GM21447 (cell line): Measurements from ENCODE around the gene B3GAT2.

Experiments used
- ATAC-seq: cut with Tn5 transposase; IDR thresholded peaks from one replicate; pipeline ENCODE4 v1.9.1; 2021; ENCODE audit not compliant: unreplicated experiment

Gene B3GAT2

DNA sequence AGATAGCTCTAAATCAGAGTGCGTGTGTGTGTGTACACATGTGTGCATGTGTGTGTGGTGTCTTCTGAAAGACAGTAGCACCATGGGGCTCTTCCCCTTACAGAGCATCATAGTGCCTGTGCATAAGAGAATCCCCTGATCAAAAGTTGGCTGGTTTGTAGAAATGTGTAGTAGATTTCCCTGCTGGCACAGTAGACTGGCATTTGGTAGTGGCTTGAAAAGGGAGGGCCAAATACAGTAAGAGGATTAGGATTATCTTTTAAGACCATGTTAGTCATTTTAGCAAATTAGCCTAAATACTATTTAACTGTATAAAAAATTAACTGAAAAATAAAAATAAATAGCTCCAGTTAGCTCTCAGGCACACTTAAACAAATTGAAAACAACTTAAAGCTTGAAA is 112.6 kb downstream of the B3GAT2 start:
- ATAC-seq, result no peak

DNA sequence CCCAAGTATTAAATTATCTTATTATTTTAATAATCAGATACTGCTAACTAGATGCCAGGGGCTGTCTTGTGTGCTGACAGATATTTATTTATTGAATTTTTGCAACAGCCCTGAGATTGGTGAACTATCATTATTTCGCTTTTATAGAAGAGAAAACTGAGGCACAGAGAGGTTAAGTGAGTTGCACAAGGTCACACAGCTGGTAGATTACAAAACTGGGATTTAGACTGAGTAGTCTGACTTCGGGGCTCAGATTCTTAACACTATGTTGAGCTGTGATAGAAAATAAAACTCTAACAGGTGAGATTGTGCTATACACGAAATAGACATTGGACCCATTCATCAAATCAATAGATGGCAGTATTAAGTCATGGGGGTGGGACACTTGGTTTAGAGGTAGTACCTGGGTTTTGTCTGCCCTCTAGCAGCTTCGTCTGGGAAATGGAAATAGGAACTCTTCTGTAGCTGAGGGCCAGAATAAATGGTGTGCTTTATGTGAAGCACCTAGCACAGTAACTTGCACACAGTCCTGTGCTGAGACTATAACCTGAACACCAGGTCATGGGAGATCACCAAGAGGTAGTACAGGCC is 113.4 kb downstream of the B3GAT2 start:
- ATAC-seq, result no peak

DNA sequence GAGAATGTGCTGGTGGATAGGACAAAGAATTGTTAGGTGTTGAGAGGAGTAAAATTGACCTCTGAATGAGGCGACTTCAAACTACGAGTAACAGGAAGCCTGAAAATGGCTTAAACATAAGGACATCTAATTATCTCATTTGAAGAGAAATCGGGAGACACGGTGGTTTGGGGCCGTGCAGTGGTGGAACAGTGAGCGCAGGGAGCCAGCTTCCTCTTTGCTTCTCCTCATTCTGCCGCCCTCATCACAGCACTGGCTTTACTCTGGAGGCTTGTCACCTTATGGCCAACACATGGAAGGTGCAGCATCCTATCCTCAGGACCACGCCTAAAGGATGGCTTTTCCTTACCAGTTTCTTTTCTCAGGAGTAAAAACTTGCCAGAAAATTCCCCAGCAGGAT is 114.3 kb downstream of the B3GAT2 start:
- ATAC-seq, result no peak

DNA sequence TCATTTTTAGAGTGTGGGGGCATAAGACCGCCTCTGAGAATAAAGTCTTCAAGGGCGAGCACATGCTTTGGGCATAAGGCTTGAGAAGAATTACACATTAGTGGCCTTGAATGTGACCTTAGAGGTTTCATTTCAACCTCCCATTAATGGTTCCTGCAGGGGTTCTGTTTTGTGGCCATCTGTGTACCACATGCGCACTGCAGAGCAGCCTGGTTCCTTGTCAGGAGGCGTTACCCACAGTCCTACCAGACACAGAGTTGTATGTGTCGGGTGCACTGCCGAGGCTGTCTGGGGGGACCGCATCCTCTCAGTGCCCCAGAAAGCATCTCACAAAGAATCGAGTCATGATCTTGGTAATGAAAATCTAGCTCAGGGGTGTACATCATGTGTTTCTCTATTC is 115.7 kb downstream of the B3GAT2 start:
- ATAC-seq, result no peak

DNA sequence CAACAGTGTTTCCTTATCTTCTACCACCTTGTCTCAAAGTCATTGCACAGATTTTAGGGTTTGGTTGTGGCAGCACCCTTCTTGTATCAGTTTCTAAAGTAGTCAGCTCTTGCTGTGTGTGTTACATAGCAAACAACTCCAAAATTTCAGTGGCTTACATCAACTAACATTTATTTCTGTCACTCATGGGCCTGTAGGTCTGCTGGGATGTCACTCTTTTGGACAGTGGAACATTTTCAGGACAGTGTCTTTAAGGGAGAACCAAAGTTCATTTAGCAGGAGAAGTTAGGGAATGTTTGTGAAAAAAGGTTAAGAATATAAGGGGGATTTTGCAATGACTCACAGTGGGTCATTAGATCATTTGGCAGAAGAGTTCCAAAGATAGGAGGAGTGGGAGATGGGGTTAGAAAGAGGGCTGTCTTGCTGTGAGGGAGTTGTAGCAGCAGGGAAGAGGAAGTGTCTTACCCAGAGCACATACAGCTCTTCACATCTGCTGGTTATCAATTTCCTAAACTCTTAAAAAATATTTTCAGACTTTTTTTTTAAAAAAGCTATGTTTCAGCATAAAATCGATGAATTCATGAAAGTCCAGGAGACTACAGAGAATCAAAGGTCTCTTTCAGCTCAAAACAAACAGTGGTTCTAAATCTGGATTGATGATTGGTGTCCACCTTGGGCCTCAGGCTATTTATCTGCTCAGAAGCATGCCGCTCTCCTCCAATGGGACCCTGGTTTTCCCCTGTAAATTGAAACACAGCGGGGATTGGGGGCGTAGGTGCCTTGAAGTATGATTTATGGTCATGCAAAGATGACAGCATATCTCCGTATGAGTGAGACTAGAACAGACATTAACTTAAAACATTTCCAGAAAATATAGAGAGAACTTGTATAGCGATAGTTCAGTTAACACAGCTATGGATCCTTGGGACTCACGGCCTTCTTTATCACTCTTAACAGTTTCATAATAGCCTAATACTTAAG is 117.3 kb downstream of the B3GAT2 start:
- no peak for ATAC-seq

DNA sequence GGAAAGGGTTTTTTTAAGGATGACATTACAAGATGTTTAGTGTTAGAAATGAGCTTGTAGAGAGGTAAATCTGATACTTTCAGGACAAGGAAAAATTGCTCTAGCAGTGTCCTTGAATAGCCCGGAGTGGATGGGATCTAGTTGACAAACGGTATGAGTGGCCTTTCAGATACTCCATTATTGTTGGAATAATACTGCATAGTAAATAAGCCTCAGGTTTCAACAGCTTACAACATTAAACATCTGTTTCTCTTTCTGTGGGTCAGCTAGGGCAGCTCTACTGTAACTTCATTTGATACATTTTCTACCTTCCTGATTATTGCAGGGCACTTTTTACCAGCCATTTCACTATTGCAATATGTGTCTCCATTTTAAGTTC is 118.0 kb downstream of the B3GAT2 start:
- ATAC-seq, result no peak

DNA sequence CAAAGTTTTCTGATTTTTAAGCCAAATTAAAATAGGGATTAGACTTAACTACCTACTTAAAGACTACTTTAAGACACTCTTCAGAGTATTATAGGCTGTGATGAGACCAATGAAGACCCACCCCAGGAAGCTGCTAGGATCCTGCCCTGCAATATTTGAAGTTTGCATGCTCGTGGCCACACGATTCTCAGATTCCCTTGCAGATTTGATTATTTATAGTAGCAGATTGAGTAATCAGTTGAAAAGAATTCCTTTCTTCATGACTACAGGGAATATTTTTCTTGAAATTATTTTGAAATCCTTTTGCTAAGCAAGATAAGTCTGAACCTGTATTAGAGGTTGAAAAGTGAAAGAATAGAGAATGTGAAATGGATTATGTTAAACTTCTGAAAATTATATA is 122.3 kb downstream of the B3GAT2 start:
- ATAC-seq, result no peak

DNA sequence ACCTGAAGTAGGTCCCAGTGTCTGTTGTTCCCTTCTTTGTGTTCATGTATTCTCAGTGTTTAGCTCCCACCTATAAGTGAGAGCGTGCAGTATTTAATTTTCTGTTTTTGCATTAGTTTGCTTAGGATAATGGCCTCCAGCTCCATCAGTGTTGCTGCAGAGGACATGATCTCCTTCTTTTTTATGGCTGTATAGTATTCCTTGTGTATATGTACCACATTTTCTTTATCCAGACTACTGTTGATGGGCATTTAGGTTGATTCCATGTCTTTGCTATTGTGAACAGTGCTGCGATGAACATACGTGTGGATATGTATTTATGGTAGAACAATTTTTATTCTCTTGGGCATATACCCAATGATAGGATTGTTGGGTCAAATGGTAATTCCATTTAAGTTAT is 125.4 kb downstream of the B3GAT2 start:
- ATAC-seq, result no peak

DNA sequence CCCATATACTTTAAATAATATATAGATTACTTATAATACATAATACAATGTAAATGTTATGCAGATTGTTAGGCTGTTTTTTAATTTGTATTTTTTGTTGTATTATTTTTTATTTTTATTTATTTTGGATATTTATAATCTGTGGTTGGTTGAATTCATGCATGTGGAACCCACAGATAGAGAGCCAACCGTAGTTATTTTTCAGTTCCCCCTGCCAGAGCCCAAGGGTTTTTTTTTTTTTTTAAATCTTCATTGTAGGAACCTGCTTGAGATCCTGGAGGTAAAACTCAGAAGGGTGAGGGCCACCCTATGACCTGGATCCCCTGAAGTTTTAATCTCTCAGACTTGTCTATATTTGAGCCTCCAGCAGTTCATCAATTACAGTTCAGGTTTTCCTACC is 133.2 kb downstream of the B3GAT2 start:
- ATAC-seq, result no peak

DNA sequence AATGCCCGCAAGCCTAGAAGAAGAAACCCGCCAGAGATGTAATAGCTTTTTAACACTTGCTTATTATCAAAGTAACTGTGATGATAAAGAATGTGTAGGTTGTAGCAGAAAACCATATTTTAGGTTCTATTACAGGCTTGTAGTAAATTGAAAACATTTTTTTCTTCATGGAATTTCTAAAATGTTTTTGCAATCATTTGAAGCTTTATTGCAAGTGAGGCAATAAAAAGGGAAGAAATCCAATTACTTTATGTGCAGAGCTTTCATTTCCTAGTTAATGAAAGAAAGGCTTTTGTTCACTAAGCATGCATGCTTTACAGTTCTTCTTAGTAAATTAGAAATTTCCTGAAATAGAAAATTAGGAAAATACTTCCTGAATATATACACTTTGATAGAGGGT is 135.1 kb downstream of the B3GAT2 start:
- ATAC-seq, result no peak

DNA sequence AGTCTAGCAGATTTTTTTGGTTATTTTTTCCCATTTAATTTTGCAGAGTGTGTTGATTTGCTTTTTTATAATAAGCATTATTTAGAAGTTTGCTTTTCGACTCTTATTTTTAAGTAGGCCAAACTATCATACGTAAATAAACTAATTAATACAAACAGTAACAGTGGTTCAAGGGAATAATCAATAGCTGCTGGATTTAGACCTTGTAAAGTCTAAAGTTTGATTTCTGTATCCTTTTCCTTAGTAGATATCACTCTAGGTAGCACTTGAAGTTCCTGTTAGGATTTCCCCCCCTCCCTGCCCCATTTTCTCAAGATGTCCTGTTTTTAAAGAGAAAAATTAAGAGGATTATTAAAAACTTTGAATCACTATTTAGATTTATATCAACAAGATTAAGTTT is 136.1 kb downstream of the B3GAT2 start:
- no peak for ATAC-seq

DNA sequence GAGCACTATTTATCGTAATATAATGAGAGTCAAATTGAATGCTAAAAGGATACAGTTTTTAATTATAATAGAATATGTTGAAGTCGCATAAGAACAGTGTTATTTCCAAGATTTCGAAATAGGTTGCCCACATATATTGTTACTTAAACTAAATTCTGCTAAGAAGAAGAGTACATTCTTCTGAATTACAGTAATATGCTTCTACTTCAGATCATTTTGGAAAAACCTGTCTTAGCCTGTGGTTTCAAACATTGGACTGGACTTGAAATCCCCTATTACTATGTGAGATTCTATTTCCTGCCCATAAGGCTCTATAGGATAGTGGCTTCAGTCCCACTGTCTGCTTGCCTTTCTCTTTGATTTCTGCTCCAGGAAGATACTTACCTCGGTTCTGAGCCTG is 137.2 kb downstream of the B3GAT2 start:
- no peak for ATAC-seq

DNA sequence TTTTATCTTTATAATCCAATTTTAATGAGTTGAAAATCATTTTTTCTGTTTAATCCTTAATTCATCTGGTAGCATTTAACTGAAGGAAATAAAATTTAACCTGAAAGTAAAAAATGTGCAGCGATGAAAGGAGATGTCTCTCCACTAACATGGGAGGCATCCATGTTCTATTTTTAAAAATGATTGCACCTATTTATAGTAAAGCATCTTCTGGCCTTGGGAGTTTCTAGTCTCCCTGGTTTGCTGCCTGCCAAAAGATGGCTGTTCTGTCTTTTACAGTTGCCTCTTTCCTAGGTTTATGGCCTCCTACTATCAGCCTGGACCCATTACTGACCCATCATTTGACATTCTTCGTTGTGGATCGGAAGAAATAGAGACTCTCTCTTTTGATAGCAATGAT is 143.0 kb downstream of the B3GAT2 start:
- ATAC-seq, result no peak

DNA sequence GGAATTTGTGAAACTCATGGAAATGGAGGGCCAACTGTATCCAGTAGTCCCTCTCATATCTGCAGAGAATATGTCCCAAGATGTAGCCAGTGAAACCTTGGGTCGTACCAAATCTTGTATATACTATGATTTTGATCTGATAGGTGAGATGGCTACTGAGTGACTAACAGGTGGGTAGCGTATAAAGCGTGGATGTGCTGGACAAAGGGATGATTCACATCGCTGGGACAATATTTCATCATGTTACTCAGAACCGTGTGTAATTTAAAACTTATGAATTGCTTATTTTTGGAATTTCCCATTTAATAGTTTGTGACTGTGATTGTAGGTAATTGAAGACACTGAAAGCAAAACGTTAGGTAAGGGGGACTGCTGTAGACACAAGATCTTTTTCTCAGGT is 145.1 kb downstream of the B3GAT2 start:
- ATAC-seq, result no peak
